GM18870 (cell line): ENCODE results near the gene CCZ1B.
A peak's percentile ranks its signal among the peaks of the same experiment; 100 is the strongest.
"Not testable (repeated sequence)": the region's sequence is repeated elsewhere in the genome, so short reads cannot be mapped to it uniquely, and the experiment has no call there.

Source experiments
- ATAC-seq: cut with Tn5 transposase; IDR thresholded peaks from one replicate; pipeline ENCODE4 v1.9.1; 2021; ENCODE audit warnings: moderate library complexity; ENCODE audit not compliant: unreplicated experiment

The CCZ1B gene

DNA sequence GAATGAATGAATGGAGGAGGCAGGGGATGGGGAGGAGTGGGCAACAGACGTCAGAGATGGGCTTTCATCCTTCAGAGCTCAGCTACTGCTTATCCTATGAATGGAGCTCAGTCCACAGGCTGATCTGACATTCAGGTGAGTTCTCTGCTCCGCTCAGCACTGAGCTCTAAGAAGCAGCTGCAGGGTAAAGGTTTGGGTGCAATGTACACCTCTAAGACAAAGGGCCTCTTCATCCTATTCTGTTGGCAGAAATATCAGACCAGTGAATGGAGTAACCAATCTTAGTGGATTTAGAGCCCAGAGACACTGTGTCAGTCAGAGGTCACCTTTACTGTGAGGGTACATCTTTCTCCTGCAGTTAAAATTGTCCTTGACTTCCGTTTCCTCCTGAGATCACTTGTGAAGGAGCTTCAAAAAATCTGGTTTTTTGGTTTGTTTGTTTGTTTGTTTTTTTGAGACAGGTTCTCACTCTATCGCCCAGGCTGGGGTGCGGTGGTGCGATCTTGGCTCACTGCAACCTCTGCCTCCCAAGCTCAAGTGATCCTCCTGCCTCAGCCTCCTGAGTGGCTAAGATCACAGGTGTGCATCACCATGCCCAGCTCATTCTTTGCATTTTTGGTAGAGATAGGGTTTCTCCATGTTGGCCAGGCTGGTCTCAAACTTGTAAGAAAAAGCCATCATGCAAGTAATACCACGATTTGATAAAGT lies 5.1 kb upstream of the CCZ1B start:
- no peak for ATAC-seq

- not testable (repeated sequence) for ATAC-seq
Observed at GRCh38 chr7:6830026-6830425, 4.0 kb upstream of the CCZ1B start.

DNA sequence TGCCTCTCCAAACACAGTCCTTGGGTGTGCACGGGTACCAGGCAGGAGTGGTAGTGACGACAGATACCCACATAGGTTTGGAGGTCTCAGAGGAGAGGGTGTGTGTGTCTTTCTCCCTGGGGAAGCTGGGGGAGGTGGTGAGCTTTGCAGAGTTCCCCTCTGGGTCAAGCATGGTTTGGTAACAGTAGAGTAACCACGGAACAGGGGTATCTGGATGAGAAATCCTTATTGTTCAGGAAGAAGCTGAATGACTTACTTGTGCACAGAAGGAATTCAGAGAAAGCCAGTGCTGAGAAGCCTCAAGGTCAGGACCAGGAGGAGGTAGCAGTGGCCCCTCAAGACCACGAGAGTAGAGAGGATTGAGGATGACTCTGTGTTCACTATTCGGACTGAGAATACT lies 3.5 kb upstream of the CCZ1B start:
- ATAC-seq: not testable (repeated sequence)

- not testable (repeated sequence) for ATAC-seq
Observed at GRCh38 chr7:6827180-6827579, 1.1 kb upstream of the CCZ1B start.

GRCh38 chr7:6825236-6826125 lies 594 bp downstream of the CCZ1B start:
- ATAC-seq: peak; percentile 44

- ATAC-seq: not testable (repeated sequence)
Observed at GRCh38 chr7:6821622-6822021, 4.5 kb downstream of the CCZ1B start.

DNA sequence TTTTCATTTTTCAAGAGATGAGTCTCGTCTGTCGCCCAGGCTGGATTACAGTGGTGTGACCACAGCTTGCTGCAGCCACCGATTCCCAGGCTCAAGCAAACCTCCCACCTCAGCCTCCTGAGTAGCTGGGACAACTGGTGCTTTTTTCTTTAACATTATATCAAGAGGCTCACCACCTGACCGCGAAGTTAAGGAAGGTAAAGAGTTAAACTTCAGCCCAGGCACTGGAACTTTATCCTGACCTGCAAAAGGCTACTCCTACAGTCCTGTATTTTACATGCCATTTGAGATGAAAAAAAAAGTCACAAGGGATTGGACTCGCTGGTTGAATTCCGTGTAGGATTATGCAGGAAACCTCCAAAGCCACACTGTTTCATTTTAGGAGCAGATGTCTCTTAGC lies 10.6 kb downstream of the CCZ1B start:
- not testable (repeated sequence) for ATAC-seq

- ATAC-seq: not testable (repeated sequence)
Observed at GRCh38 chr7:6813011-6813410, 13.1 kb downstream of the CCZ1B start.

DNA sequence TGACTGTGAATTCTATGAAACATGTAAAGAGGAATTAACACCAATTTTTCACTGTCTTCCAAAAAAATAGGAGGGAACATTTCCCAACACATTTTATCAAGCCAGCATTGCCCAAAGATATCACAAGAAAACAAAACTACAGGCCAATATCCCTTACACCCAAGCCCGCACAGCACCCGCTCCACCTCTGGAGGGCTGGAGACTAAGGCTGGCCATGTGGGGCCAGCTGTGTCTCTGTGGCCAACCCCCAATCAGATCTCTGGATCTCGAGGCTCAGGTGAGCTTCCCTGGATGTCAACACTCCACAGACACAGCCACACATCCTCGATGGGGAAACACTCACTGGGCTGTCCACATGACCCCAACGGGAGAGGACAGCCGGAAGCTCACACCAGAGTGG lies 18.1 kb downstream of the CCZ1B start:
- not testable (repeated sequence) for ATAC-seq

DNA sequence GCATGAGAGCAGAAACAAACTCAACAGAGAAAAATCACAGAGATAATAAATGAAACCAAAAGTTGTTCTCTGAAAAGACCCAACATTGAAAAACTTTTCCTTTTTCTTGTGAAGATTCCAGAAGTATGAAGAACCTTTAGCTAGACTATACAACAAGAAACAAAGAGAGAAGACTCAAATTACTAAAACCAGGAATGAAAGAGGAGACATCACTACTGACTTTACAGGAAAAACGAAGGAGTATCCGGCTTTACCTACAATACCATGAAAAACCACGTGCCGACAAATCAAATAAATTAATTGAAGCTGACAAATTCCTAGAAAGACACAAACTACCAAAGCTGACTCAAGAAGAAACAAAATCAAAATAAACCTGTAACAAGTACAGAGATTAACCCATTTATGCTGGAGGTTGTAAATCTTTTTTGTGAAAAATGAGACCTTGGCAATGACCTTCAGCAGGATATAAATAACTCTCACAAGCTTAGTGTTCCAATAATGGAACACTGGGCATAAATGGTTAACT lies 18.6 kb downstream of the CCZ1B start:
- not testable (repeated sequence) for ATAC-seq

GRCh38 chr7:6800331-6800730 lies 25.7 kb downstream of the CCZ1B start:
- ATAC-seq: not testable (repeated sequence)

- not testable (repeated sequence) for ATAC-seq
Observed at GRCh38 chr7:6799887-6800286, 26.2 kb downstream of the CCZ1B start.

DNA sequence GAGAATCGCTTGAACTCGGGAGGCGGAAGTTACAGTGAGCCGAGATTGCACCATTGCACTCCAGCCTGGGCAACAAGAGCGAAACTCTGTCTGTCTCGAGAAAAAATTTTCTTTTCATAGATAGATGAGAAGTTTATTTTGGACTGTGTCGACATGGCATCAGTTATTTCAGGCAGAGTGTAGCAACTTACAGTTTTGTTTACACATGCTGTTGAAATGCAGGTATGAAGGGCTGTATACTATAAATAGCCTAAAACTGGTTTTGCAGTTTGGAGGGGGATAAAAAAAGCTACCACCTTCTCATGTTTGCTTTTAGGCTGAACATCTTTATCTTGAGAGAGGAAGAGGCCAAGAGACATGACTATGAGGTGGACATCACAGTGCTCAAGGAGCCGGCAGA lies 28.0 kb downstream of the CCZ1B start:
- not testable (repeated sequence) for ATAC-seq

DNA sequence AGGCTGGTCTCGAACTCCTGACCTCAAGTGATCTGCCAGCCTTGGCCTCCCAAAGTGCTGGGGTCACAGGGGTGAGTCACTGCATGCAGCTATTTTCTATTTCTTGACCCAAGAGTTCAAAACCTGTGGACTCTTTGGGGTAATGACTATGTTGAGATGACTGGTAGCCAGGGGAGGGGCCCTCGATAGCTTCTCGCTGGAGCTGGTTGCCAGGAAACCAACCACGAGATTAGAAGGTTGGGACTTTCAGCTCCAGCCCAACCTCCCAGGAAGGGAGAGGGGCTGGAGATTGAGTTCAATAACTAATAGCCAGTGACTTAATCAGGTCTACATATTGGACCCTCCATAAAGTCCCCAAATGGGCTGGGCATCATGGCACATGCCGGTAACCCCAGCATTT lies 28.9 kb downstream of the CCZ1B start:
- ATAC-seq: not testable (repeated sequence)

DNA sequence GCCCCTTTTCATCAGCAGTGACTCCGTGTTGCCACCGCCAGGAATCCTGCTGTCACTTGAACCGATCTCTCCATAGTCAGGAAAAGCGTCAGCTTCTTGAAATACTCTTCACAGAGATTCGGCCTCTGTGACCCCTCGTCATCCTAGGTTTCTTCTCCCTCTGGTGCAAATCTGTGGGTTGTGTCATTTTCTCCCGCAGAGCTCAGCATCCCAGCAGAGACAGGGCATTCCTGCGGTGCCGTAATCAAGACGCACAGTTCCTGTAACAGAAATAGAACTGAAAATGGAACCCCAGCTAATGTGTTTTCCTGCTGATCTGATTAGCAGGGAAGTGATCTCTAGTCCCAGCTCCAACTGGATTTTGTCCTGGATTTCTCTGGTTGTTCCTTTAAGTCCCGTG lies 31.8 kb downstream of the CCZ1B start:
- not testable (repeated sequence) for ATAC-seq

DNA sequence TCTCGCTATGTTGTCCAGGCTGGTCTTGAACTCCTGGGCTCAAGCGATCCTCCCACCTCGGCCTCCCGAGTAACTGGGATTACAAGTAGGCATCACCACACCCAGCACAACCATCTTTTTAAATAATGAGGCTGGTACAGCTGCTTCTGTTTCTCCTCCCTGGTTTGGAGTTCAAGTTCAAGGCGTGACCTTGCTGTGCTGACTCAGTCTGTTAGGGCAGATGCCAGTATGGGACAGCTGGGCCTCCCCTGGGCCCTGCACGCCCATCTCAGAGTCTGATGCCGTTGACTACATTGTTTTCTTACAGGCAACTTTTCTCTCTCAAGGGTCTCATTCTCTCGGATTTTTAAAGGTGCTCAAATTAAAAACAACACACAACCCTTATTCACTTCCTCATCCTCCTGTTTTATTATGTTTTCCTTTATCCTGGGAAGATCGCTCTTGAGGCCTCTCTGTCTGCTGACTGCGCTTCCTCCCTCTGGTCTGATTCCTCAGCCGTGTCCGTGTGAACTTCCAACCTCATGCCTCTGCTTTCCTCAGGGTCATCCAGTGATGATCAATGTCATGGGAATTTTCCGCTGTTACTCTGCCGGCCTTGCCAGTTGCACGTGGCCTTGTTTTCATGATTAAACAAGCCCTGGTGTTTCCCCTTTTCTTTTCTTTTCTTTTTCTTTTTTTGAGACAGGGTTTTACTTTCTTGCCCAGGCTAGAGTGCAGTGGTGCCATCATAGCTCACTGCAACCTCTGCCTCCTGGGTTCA lies 33.8 kb downstream of the CCZ1B start:
- not testable (repeated sequence) for ATAC-seq

GRCh38 chr7:6789353-6789752 lies 36.7 kb downstream of the CCZ1B start:
- ATAC-seq: not testable (repeated sequence)

- ATAC-seq: not testable (repeated sequence)
Observed at GRCh38 chr7:6781581-6781980, 44.5 kb downstream of the CCZ1B start.

DNA sequence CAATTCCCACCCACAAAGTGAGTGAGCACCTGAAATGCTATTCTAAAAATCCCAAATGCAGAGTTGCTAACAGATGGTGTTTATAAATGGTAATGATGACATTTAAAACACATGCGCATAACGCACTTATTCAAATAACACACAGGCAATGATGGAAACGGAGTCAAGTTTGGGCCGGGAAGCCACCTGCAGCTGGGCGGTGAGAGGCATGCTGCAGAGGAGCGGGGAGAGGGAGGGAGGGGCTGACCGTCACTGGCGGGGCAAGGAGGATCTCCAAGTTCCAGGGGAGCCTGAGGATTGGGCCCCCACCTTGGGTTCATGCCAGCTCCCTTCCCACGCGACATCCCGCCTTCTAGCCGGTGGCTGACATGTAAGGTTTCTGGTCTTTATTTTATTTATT lies 64.9 kb downstream of the CCZ1B start:
- not testable (repeated sequence) for ATAC-seq

GRCh38 chr7:6753964-6754363 lies 72.1 kb downstream of the CCZ1B start, which contains the start of gene RSPH10B2:
TSS of gene RSPH10B2 (plus strand) at chr7:6754103. CDS start at chr7:6757678, 3,575 bp downstream.
- not testable (repeated sequence) for ATAC-seq

GRCh38 chr7:6750173-6750572 lies 75.9 kb downstream of the CCZ1B start:
- ATAC-seq: not testable (repeated sequence)
